Heart left ventricle (tissue), 16 donors: ENCODE results near the gene YWHAH. TPM values are rescaled to one million over a fixed set of nuclear protein-coding genes. Genes with fewer than 3 reads are reported as not detected.

Experiments
- ATAC-seq, 4 donors: fragments of 200-7000 bp; cut with Tn5 transposase; one replicate each; pipeline ENCODE4 v1.9.1; 2020 to 2022; ENCODE audit warnings: moderate library complexity in 4 of 4, mild to moderate bottlenecking in 3 of 4, moderate number of reproducible peaks in 1 of 4
- DNase-seq, 5 donors: peaks; one replicate each; pipeline ENCODE4 v3.0.0-alpha.2; 2020
- H3K27ac ChIP-seq, 12 donors: fragments of 200-600 bp; sonication (generic) in 4 of 12; one replicate each; pipeline versions ENCODE4 v1.5.0 to v1.8.0; 2016 to 2022; ENCODE audit warnings: mild to moderate bottlenecking in 2 of 12
- H3K27me3 ChIP-seq, 9 donors: fragments of 200-600 bp; sonication (generic) in 2 of 9; one replicate each; pipeline versions ENCODE4 v1.5.1 to v1.8.0; 2016 to 2022; ENCODE audit warnings: mild to moderate bottlenecking in 3 of 9
- H3K36me3 ChIP-seq, 9 donors: fragments of 200-600 bp; sonication (generic) in 2 of 9; one replicate each; pipeline versions ENCODE4 v1.5.0 to v1.8.0; 2018 to 2022; ENCODE audit warnings: mild to moderate bottlenecking in 2 of 9
- H3K4me1 ChIP-seq, 12 donors: fragments of 200-600 bp; sonication (generic) in 4 of 12; one replicate each; pipeline versions ENCODE4 v1.5.0 to v1.8.0; 2016 to 2022; ENCODE audit warnings: mild to moderate bottlenecking in 3 of 12
- H3K4me3 ChIP-seq, 12 donors: fragments of 200-600 bp; sonication (generic) in 4 of 12; one replicate each; pipeline versions ENCODE4 v1.5.0 to v1.8.0; 2017 to 2022; ENCODE audit warnings: mild to moderate bottlenecking in 9 of 12, moderate library complexity in 4 of 12
- H3K9me3 ChIP-seq, 12 donors: fragments of 200-600 bp; sonication (generic) in 4 of 12; one replicate each; pipeline versions ENCODE4 v1.5.0 to v1.8.0; 2016 to 2022; ENCODE audit warnings: mild to moderate bottlenecking in 1 of 12
- CTCF ChIP-seq, 12 donors: fragments of 200-600 bp; sonication (generic) in 4 of 12; IDR thresholded peaks; one replicate each; pipeline versions ENCODE4 v1.5.0 to v1.8.0; 2018 to 2022; ENCODE audit warnings: antibody characterized with exemption in 12 of 12, mild to moderate bottlenecking in 5 of 12
- POLR2A ChIP-seq, 2 donors: fragments of 450-650 bp; IDR thresholded peaks; one replicate each; pipeline ENCODE4 v1.6.1; 2017; ENCODE audit warnings: antibody characterized with exemption in 2 of 2, mild to moderate bottlenecking in 2 of 2, moderate library complexity in 2 of 2
- WGBS, 4 donors: extraction: QIAGEN DNeasy Blood & Tissue Kit in 2 of 4; methylation state at CpG; one replicate each; pipeline versions ENCODE4 v1.1.5 to v1.1.7; 2013 to 2018; 5-methylcytosine and 5-hydroxymethylcytosine counted together
- intact Hi-C, 10 donors: fragments of 100-400 bp; cut with DNase I; formaldehyde crosslinking; loops; one replicate each; pipeline versions ENCODE4 v1.11.1 to v1.14.2; 2022
- long read RNA-seq, 3 donors: library from polyadenylated mRNA; unstranded; transcript quantifications; one replicate each; pipeline ENCODE4 v2.0.0, GENCODE V29; 2020 to 2021
- polyA plus RNA-seq, 2 donors: library from polyadenylated mRNA; stranded (reverse); fragments of 200-250 nt; gene quantifications; one replicate each; pipeline ENCODE4 v1.2.3, GENCODE V29; 2013
- total RNA-seq, 9 donors: library from RNA; depleted of rRNA in 2 of 9; stranded (reverse); fragments of >200 nt in 2 of 9; fragmentation: NEBNext Ultra II Directional in 3 of 9; extraction: Animal tissue kit (Norgen Biotek cat#: 25700) in 3 of 9; gene quantifications; one replicate each; pipeline versions ENCODE4 v1.1.0 to v1.2.4, GENCODE V29; 2016 to 2023
- donor health status: ischemic (EF 13 %, LVEDD 7.1; RV severe dilation, severe dysfunction).
- donor health status: healthy with polysubstance abuse.
- donor health status: DM: no; HTN: yes; CAD: no.
- donor health status: DM: no; HTN: no; CAD: no.
- donor health status: ischemic (EF 25% LVEDD 6.9; RV normal size, moderate dysfunction).
- donor health status: ischemic (EF 25% LVEDD 5.7; RV mildly dilated, moderate dysfunction).
- donor health status: healthy.
- donor health status: DM: yes; HTN: yes; CAD: no.
- donor health status: ischemic (EF 35%, LVEDD 5.7; RV mildly dilated, moderate dysfunction).
- donor health status: nonischemic (EF 11% LVEDD 7.7; RV severe dilation, severe dysfunction).
- donor health status: DM: yes; HTN: yes; CAD: no.
- donor health status: PGD.
- donor health status: ischemic (EF 29% LVEDD 5.4; RV normal size, mild dysfunction).
- donor health status: nonischemic (EF 23%, LVEDD 6.1; RV moderate dilation, normal function).

Gene YWHAH
- total RNA-seq (100 to 1,000 TPM in 3 of 9 donors, 10 to 100 TPM in 6; 57.5 to 126 (median 84.1) TPM), polyA plus RNA-seq (100 to 1,000 TPM in 1 of 2 donors, 10 to 100 TPM in 1; 47.2 to 111 TPM)
- long read RNA-seq, donor 1, transcript YWHAH-201 (2 exons, 1,825 nt): major isoform, 68 of 69 reads
- long read RNA-seq, donor 1, partial matches to known transcripts: 0 of 69 reads
- long read RNA-seq, donor 1, other reads (novel, unspliced or antisense): 0 of 69 reads
- long read RNA-seq, donor 2, transcript YWHAH-201 (2 exons, 1,825 nt): major isoform, 74 of 82 reads
- long read RNA-seq, donor 2, partial matches to known transcripts: 0 of 82 reads
- long read RNA-seq, donor 2, other reads (novel, unspliced or antisense): 4 of 82 reads
- long read RNA-seq, donor 3, transcript YWHAH-201 (2 exons, 1,825 nt): major isoform, 153 of 158 reads
- long read RNA-seq, donor 3, partial matches to known transcripts: 0 of 158 reads
- long read RNA-seq, donor 3, other reads (novel, unspliced or antisense): 3 of 158 reads

GRCh38 chr22:31943978-31944699 lies at the start of gene YWHAH:
TSS of gene YWHAH (plus strand) at chr22:31944535. CDS start at chr22:31944734, 199 bp downstream.
- ATAC-seq (peak; percentile 91 to 95 (median 94)), DNase-seq (peak; percentile 96 to 99 (median 97))
- H3K9me3 ChIP-seq: no peaks in the 10 kb centered on the region
- peak within 1 kb of the TSS; percentile 79 to 98 (median 96) for H3K4me3 ChIP-seq
- peak within 1 kb of the TSS; percentile 95 to 100 (median 98) for H3K27ac ChIP-seq
- peaks cover 0 to 27% (median 18%) of the 10 kb centered on the region in 9 donors for H3K36me3 ChIP-seq
- no peaks in the 10 kb centered on the region for H3K27me3 ChIP-seq
- H3K4me1 ChIP-seq: peaks cover 0 to 43% (median 29%) of the 10 kb centered on the region in 12 donors
- intact Hi-C loops: loop anchor here in 6 of 10 donors (5.0 to 10.0 kb wide), 5 partner anchors 189 to 449 kb away; partner anchors contain the start of genes PISD (in 4 of the 6), DEPDC5 (in 2 of the 6), PRR14L (in 2 of the 6) and SFI1 (in 1 of the 6)
- no peak for TF ChIP-seq CTCF (IDR thresholded peaks at IDR 0.05)
- TF ChIP-seq POLR2A (IDR thresholded peaks at IDR 0.05): peak in 1 of 2 donors; percentile 67
- 0 to 1% (median 0%) methylated on average over 38 to 86 of the region's 86 CpGs for WGBS, 4 donors

GRCh38 chr22:31895411-31896123 lies 48.8 kb upstream of the YWHAH start:
- intact Hi-C loops: no loop called here
- DNase-seq (no peak), ATAC-seq (no peak)
- Histone ChIP-seq H3K4me1 (no peaks in the 10 kb centered on the region), H3K27ac (no peak overlapping the region), H3K4me3 (no peak overlapping the region), H3K36me3 (peaks cover 0 to 77% (median 50%) of the 10 kb centered on the region in 9 donors), H3K27me3 (no peaks in the 10 kb centered on the region), H3K9me3 (no peaks in the 10 kb centered on the region)
- 85 to 95% (median 89%) methylated on average over 2 of the region's 2 CpGs for WGBS, 4 donors
- TF ChIP-seq CTCF (IDR thresholded peaks at IDR 0.05) (no peak), POLR2A (IDR thresholded peaks at IDR 0.05) (no peak)

GRCh38 chr22:31896472-31896871 lies 47.9 kb upstream of the YWHAH start:
- WGBS, 4 donors: 91 to 97% (median 92%) methylated on average over 1 of the region's 1 CpG
- no peak overlapping the region for H3K27ac ChIP-seq
- no peak overlapping the region for H3K4me3 ChIP-seq
- no peaks in the 10 kb centered on the region for H3K27me3 ChIP-seq
- no peaks in the 10 kb centered on the region for H3K4me1 ChIP-seq
- no peak for TF ChIP-seq POLR2A (IDR thresholded peaks at IDR 0.05)
- TF ChIP-seq CTCF (IDR thresholded peaks at IDR 0.05): no peak
- H3K9me3 ChIP-seq: no peaks in the 10 kb centered on the region
- no peak for ATAC-seq
- peaks cover 0 to 77% (median 50%) of the 10 kb centered on the region in 9 donors for H3K36me3 ChIP-seq
- intact Hi-C loops: no loop called here
- no peak for DNase-seq
